ENCODE measurements around the gene VIPR2.
"Not testable (repeated sequence)": the region's sequence is repeated elsewhere in the genome, so short reads cannot be mapped to it uniquely, and the experiment has no call there.

The VIPR2 gene

GRCh38 chr7:159136846-159137245 is 7.8 kb downstream of the VIPR2 start:
- no peak for DNase-seq

GRCh38 chr7:159136442-159136841 is 8.2 kb downstream of the VIPR2 start:
- DNase-seq = no peak

GRCh38 chr7:159136013-159136412 is 8.7 kb downstream of the VIPR2 start:
- DNase-seq = no peak

- DNase-seq = not testable (repeated sequence)
These were observed 11.8 kb downstream of the VIPR2 start for GRCh38 chr7:159132670-159133443.

- DNase-seq = no peak
These were observed 13.8 kb downstream of the VIPR2 start for GRCh38 chr7:159130820-159131219.

GRCh38 chr7:159130199-159130775 is 14.4 kb downstream of the VIPR2 start:
- no peak for DNase-seq

GRCh38 chr7:159128767-159129166 is 15.9 kb downstream of the VIPR2 start:
- DNase-seq = no peak

- DNase-seq = no peak
These were observed 16.7 kb downstream of the VIPR2 start for GRCh38 chr7:159127691-159128642.

GRCh38 chr7:159126311-159127260 is 18.1 kb downstream of the VIPR2 start:
- no peak for DNase-seq

- DNase-seq = no peak
These were observed 18.8 kb downstream of the VIPR2 start for GRCh38 chr7:159125955-159126270.

- DNase-seq = no peak
These were observed 19.3 kb downstream of the VIPR2 start for GRCh38 chr7:159125104-159125954.

- not testable (repeated sequence) for DNase-seq
These were observed 20.9 kb downstream of the VIPR2 start for GRCh38 chr7:159123793-159124192.

GRCh38 chr7:159123294-159123693 is 21.4 kb downstream of the VIPR2 start:
- not testable (repeated sequence) for DNase-seq

GRCh38 chr7:159122276-159122675 is 22.4 kb downstream of the VIPR2 start:
- DNase-seq = no peak

GRCh38 chr7:159121476-159121875 is 23.2 kb downstream of the VIPR2 start:
- no peak for DNase-seq

- DNase-seq = no peak
These were observed 23.6 kb downstream of the VIPR2 start for GRCh38 chr7:159121068-159121467.

- no peak for DNase-seq
These were observed 24.1 kb downstream of the VIPR2 start for GRCh38 chr7:159120540-159120919.

- no peak for DNase-seq
These were observed 24.7 kb downstream of the VIPR2 start for GRCh38 chr7:159119851-159120539.

GRCh38 chr7:159119026-159119741 is 25.5 kb downstream of the VIPR2 start:
- no peak for DNase-seq

GRCh38 chr7:159118623-159119022 is 26.0 kb downstream of the VIPR2 start:
- DNase-seq = no peak
